MM.1S (cell line): ENCODE measurements around the gene PAX7.

Experiments
- DNase-seq: peaks from one replicate; pipeline ENCODE4 v3.0.0-alpha.2; 2015
- H2AFZ ChIP-seq: fragments of 300-600 bp; sonication (generic); 2 replicates; pipeline ENCODE4 v1.6.0; 2016; ENCODE audit warnings: antibody characterized with exemption, low read length
- H3F3A ChIP-seq: fragments of 300-600 bp; sonication (generic); 2 replicates; pipeline ENCODE4 v1.6.1; 2016; ENCODE audit warnings: mild to moderate bottlenecking, antibody characterized with exemption, low read length, moderate library complexity, mixed read lengths; ENCODE audit not compliant: insufficient read depth
- H3K27ac ChIP-seq: fragments of 300-600 bp; sonication (generic); 2 replicates; pipeline ENCODE4 v1.5.1; 2016; ENCODE audit warnings: mild to moderate bottlenecking, low read length
- H3K27me3 ChIP-seq: fragments of 300-600 bp; sonication (generic); replicated peaks from 2 replicates; pipeline ENCODE4 v1.6.0; 2016; ENCODE audit warnings: low read length; ENCODE audit not compliant: insufficient read depth
- H3K36me3 ChIP-seq: fragments of 300-600 bp; sonication (generic); replicated peaks from 2 replicates; pipeline ENCODE4 v1.6.1; 2016; ENCODE audit warnings: mild to moderate bottlenecking, low read length, mixed read lengths; ENCODE audit not compliant: insufficient read depth
- H3K4me1 ChIP-seq: fragments of 300-600 bp; sonication (generic); 2 replicates; pipeline ENCODE4 v1.6.1; 2016; ENCODE audit warnings: low read length, mixed read lengths
- H3K4me2 ChIP-seq: fragments of 300-600 bp; sonication (generic); 2 replicates; pipeline ENCODE4 v1.6.0; 2016; ENCODE audit warnings: low read depth, low read length
- H3K4me3 ChIP-seq: fragments of 300-600 bp; sonication (generic); 2 replicates; pipeline ENCODE4 v1.5.1; 2016; ENCODE audit warnings: low read length, mixed read lengths
- H3K79me2 ChIP-seq: fragments of 300-600 bp; sonication (generic); 2 replicates; pipeline ENCODE4 v1.6.1; 2016; ENCODE audit warnings: mixed run types, low read length, mixed read lengths
- H3K9ac ChIP-seq: fragments of 300-600 bp; sonication (generic); 2 replicates; pipeline ENCODE4 v1.6.1; 2016; ENCODE audit warnings: low read length, mixed read lengths
- H3K9me2 ChIP-seq: fragments of 300-600 bp; sonication (generic); replicated peaks from 2 replicates; pipeline ENCODE4 v1.6.1; 2016; ENCODE audit warnings: mild to moderate bottlenecking, low read length, mixed read lengths; ENCODE audit not compliant: insufficient read depth
- H3K9me3 ChIP-seq: fragments of 300-600 bp; sonication (generic); replicated peaks from 2 replicates; pipeline ENCODE4 v1.6.1; 2016; ENCODE audit warnings: mild to moderate bottlenecking, low read length, mixed read lengths; ENCODE audit not compliant: insufficient read depth
- H4K20me1 ChIP-seq: fragments of 300-600 bp; sonication (generic); 2 replicates; pipeline ENCODE4 v1.6.1; 2016; ENCODE audit warnings: mild to moderate bottlenecking, low read length, moderate library complexity, mixed read lengths; ENCODE audit not compliant: insufficient read depth
- CTCF ChIP-seq: fragments of 300-600 bp; sonication (generic); IDR thresholded peaks from 2 replicates; pipeline ENCODE4 v1.5.1; 2016; ENCODE audit warnings: antibody characterized with exemption, low read length, mixed read lengths
- EZH2 ChIP-seq: fragments of 300-600 bp; sonication (generic); optimal IDR thresholded peaks from 2 replicates; pipeline ENCODE3; 2017; ENCODE audit warnings: low read depth, mild to moderate bottlenecking, antibody characterized with exemption, low read length, mixed read lengths
- EZH2phosphoT487 ChIP-seq: fragments of 300-600 bp; sonication (generic); IDR thresholded peaks from 2 replicates; pipeline ENCODE4 v1.6.1; 2018; ENCODE audit warnings: antibody characterized with exemption, low read length

The PAX7 gene

GRCh38 chr1:18719786-18720451, 89.3 kb downstream of the PAX7 start:
- no peak overlapping the region for H3K27ac ChIP-seq
- no peaks in the 10 kb centered on the region for H3K9me2 ChIP-seq
- no peak overlapping the region for H3K9ac ChIP-seq
- no peak overlapping the region for H3K4me3 ChIP-seq
- H3K9me3 ChIP-seq, result no peaks in the 10 kb centered on the region
- peaks cover 97% of the 10 kb centered on the region for H3K27me3 ChIP-seq
- no peak overlapping the region for H3K4me2 ChIP-seq
- H3K79me2 ChIP-seq, result no peaks in the 10 kb centered on the region
- H4K20me1 ChIP-seq, result no peaks in the 10 kb centered on the region; the same call in 1 of the 2 replicates
- DNase-seq, result no peak
- H3K36me3 ChIP-seq, result no peaks in the 10 kb centered on the region
- TF ChIP-seq CTCF (no peak), EZH2 (no peak), EZH2phosphoT487 (no peak)
- H3F3A ChIP-seq, result no peaks in the 10 kb centered on the region
- no peak overlapping the region for H2AFZ ChIP-seq
- H3K4me1 ChIP-seq, result no peaks in the 10 kb centered on the region

DNA sequence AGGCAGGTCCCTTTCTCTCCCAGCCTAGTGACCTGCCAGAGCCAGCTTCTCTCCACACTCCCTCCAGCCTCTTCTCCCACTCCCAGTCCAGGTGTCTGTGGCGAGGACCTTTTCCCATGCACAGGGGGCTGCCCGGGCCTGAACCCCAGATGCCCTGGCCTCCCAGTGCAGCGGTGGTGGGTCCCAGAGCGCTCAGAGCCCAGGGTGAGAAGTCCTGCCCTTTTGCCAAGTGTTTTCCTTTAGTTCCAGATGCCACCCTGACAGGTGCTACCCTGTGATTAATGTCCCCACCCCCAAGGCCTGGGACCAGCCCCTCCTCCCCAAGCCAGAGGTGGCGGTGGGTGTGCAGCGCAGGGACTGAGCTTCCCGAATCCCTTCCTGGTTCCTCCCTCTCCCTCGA, 90.4 kb downstream of the PAX7 start:
- no peak overlapping the region for H2AFZ ChIP-seq
- peaks cover 97% of the 10 kb centered on the region for H3K27me3 ChIP-seq
- no peaks in the 10 kb centered on the region for H3K9me2 ChIP-seq
- no peaks in the 10 kb centered on the region for H3K9me3 ChIP-seq
- TF ChIP-seq CTCF, result no peak
- TF ChIP-seq EZH2, result no peak
- TF ChIP-seq EZH2phosphoT487, result no peak
- no peak overlapping the region for H3K27ac ChIP-seq
- H4K20me1 ChIP-seq, result no peaks in the 10 kb centered on the region; the same call in 1 of the 2 replicates
- H3K9ac ChIP-seq, result no peak overlapping the region
- no peak for DNase-seq
- no peaks in the 10 kb centered on the region for H3F3A ChIP-seq
- H3K36me3 ChIP-seq, result no peaks in the 10 kb centered on the region
- no peaks in the 10 kb centered on the region for H3K4me1 ChIP-seq
- H3K79me2 ChIP-seq, result no peaks in the 10 kb centered on the region
- H3K4me3 ChIP-seq, result no peak overlapping the region
- no peak overlapping the region for H3K4me2 ChIP-seq

- Histone ChIP-seq H3K4me1 (no peaks in the 10 kb centered on the region), H3K4me2 (no peak overlapping the region), H3K9me2 (no peaks in the 10 kb centered on the region), H3F3A (no peaks in the 10 kb centered on the region), H3K27me3 (peaks cover 97% of the 10 kb centered on the region), H3K9ac (no peak overlapping the region), H3K4me3 (no peak overlapping the region), H2AFZ (no peak overlapping the region), H3K9me3 (no peaks in the 10 kb centered on the region), H3K36me3 (no peaks in the 10 kb centered on the region), H3K27ac (no peak overlapping the region), H3K79me2 (no peaks in the 10 kb centered on the region), H4K20me1 (no peaks in the 10 kb centered on the region; the same call in 1 of the 2 replicates)
- DNase-seq, result no peak
- TF ChIP-seq EZH2 (no peak), EZH2phosphoT487 (no peak), CTCF (no peak)
These were observed 91.1 kb downstream of the PAX7 start for GRCh38 chr1:18721776-18722175.
